Measurements from ENCODE around the gene GNG7.

GRCh38 chr19:2543463-2544442 lies 158.7 kb downstream of the GNG7 start:
- no peak for TF ChIP-seq POLR2A (IDR thresholded peaks at IDR 0.05)
- no peak for TF ChIP-seq CTCF (IDR thresholded peaks at IDR 0.05)

Measured in testis (tissue), 2 donors.